Immature natural killer cell (primary cell): ENCODE data around the gene SGCG. TPM values are rescaled to one million over a fixed set of nuclear protein-coding genes. Genes with fewer than 3 reads are reported as not detected.
"Not testable (repeated sequence)": the region's sequence is repeated elsewhere in the genome, so short reads cannot be mapped to it uniquely, and the experiment has no call there.

ENCODE experiments used
- DNase-seq, 3 donors: peaks; one replicate each; pipeline ENCODE4 v3.0.0; 2022; ENCODE audit warnings: mixed read lengths in 1 of 3
- H3K27ac Mint-ChIP-seq, 6 donors: one replicate each; pipeline ENCODE4 v1.8.0; 2020; ENCODE audit warnings: mixed read lengths in 6 of 6, mild to moderate bottlenecking in 5 of 6, inconsistent platforms in 4 of 6, moderate library complexity in 3 of 6
- H3K27me3 Mint-ChIP-seq, 3 donors: one replicate each; pipeline ENCODE4 v1.8.0; 2020 to 2021; ENCODE audit warnings: low read depth in 3 of 3, mild to moderate bottlenecking in 3 of 3, mixed read lengths in 3 of 3, moderate library complexity in 3 of 3, inconsistent platforms in 1 of 3
- H3K36me3 Mint-ChIP-seq, 3 donors: one replicate each; pipeline ENCODE4 v1.8.0; 2020; ENCODE audit warnings: mixed read lengths in 3 of 3, inconsistent platforms in 2 of 3, mild to moderate bottlenecking in 2 of 3
- H3K4me1 Mint-ChIP-seq, 2 donors: one replicate each; pipeline ENCODE4 v1.8.0; 2020; ENCODE audit warnings: inconsistent platforms in 2 of 2, mild to moderate bottlenecking in 2 of 2, mixed read lengths in 2 of 2, moderate library complexity in 1 of 2
- H3K4me3 Mint-ChIP-seq, 5 donors: one replicate each; pipeline ENCODE4 v1.8.0; 2020; ENCODE audit warnings: mild to moderate bottlenecking in 5 of 5, mixed read lengths in 5 of 5, inconsistent platforms in 3 of 5, moderate library complexity in 3 of 5
- H3K9me3 Mint-ChIP-seq, 6 donors: one replicate each; pipeline ENCODE4 v1.8.0; 2020; ENCODE audit warnings: mild to moderate bottlenecking in 6 of 6, mixed read lengths in 6 of 6, inconsistent platforms in 4 of 6, moderate library complexity in 3 of 6
- polyA plus RNA-seq, 3 donors: library from polyadenylated mRNA; unstranded; fragments of 300-500 nt; fragmentation: Illumina TruSeq; gene quantifications; one replicate each; pipeline ENCODE4 v1.2.3, GENCODE V29; 2021

The SGCG gene, protein sequence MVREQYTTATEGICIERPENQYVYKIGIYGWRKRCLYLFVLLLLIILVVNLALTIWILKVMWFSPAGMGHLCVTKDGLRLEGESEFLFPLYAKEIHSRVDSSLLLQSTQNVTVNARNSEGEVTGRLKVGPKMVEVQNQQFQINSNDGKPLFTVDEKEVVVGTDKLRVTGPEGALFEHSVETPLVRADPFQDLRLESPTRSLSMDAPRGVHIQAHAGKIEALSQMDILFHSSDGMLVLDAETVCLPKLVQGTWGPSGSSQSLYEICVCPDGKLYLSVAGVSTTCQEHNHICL
- not detected for polyA plus RNA-seq

DNA sequence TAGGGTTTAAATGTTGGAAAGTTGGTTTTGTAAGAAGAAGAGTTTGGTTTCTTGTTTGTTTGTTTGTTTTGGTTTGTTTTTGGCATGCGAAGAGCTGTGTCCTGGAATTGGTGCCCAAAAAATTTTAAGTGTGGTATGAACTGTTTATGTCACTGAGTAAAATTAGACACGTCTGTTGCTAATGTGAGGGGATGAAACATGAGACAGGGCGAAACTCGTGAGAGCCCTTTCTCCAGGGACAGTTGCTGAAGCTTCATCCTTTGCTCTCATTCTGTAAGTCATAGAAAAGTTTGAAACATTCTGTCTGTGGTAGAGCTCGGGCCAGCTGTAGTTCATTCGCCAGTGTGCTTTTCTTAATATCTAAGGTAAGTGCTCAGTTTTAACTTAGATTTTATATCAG is at the start of gene SGCG:
Gene SGCG, plus strand, starts transcription at position 269 of the 400 bp plus-strand sequence. CDS start 22,716 bp downstream, outside the sequence.
- Mint-ChIP-seq H3K36me3 (no peaks in the 10 kb centered on the region), H3K4me3 (no peak within 1 kb of the TSS), H3K9me3 (peaks cover 0 to 9% (median 1%) of the 10 kb centered on the region in 6 donors), H3K27ac (no peak within 1 kb of the TSS), H3K27me3 (peaks cover 0 to 3% (median 3%) of the 10 kb centered on the region in 3 donors), H3K4me1 (no peaks in the 10 kb centered on the region)
- no peak for DNase-seq

DNA sequence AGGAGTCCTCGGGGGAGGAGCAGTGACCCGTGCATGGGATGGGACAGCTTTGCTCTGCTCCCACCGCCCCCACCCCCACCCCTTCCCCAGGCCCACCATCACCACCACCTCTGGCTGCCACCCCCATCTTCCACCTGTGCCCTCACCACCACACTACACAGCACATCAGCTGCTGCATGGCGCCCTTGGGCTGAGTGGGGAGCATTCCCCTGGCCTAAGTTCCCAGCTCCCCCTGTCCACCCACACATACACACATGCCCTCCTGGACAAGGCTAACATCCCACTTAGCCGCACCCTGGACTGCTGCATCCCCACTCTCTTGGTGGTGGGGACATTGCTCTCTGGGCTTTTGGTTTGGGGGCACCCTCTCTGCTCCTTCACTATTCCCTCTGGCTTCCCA is 46.2 kb upstream of the SGCG start:
- H3K4me3 Mint-ChIP-seq = no peak overlapping the region
- no peak overlapping the region for H3K27ac Mint-ChIP-seq
- peaks cover 0 to 7% (median 0%) of the 10 kb centered on the region in 3 donors for H3K27me3 Mint-ChIP-seq
- no peaks in the 10 kb centered on the region for H3K9me3 Mint-ChIP-seq
- DNase-seq = no peak
- H3K36me3 Mint-ChIP-seq = no peaks in the 10 kb centered on the region
- no peaks in the 10 kb centered on the region for H3K4me1 Mint-ChIP-seq

DNA sequence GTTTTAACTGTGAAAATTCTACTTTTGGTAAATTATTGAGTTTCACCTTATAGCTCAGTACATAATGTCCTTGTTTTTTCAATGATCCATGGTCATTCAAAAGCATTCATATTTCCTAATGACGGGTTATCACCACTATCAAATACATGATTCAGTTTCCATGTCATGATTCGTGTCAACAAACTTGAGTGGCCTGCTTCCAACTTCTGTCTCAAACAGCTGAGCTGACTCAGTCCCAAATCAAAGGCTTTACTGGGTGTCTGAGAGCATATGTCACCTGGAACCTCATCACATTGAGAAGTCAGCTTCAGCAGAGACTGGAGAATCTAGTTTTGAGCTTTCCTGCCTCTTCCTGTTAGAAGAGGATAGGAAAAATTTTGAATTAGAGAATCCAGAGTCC is 40.3 kb upstream of the SGCG start:
- Mint-ChIP-seq H3K27me3 (peaks cover 0 to 5% (median 0%) of the 10 kb centered on the region in 3 donors), H3K4me1 (no peaks in the 10 kb centered on the region), H3K4me3 (no peak overlapping the region), H3K36me3 (no peaks in the 10 kb centered on the region), H3K27ac (no peak overlapping the region), H3K9me3 (peaks cover 0 to 3% (median 0%) of the 10 kb centered on the region in 6 donors)
- no peak for DNase-seq

DNA sequence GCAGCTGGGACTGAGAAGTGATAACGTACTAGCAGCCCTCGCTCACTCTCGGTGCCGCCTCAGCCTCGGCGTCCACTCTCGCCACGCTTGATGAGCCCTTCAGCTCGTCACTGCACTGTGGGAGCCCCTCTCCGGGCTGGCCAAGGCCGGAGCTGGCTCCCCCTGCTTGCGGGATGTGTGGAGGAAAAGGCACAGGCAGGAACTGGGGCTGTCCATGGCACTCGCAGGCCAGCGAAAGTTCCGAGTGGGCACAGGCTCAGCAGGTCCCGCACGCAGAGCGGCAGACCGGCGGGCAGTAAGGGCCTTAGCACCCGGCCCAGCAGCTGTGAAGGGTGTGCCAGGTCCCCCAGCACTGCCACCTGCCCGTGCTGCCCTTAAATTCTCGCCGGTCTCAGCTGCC is 38.8 kb upstream of the SGCG start:
- Mint-ChIP-seq H3K27ac (no peak overlapping the region), H3K4me3 (no peak overlapping the region), H3K36me3 (no peaks in the 10 kb centered on the region), H3K27me3 (peaks cover 0 to 5% (median 0%) of the 10 kb centered on the region in 3 donors), H3K9me3 (peaks cover 0 to 3% (median 0%) of the 10 kb centered on the region in 6 donors), H3K4me1 (no peaks in the 10 kb centered on the region)
- DNase-seq = no peak

DNA sequence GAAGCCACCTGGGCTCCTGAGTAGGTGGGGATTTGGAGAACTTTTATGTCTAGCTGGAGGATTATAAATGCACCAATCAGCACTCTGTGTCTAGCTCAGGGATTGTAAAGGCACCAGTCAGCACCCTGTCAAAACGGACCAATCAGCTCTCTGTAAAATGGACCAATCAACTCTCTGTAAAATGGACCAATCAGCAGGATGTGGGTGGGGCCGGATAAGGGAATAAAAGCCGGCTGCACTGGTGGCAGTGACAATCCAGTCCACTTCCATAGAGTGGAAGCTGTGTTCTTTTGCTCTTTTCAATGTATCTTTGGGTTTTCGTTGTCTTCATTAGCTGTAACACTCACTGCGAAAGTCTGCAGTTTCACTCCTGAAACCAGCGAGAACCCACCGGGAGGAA is 38.2 kb upstream of the SGCG start:
- H3K4me3 Mint-ChIP-seq, H3K4me1 Mint-ChIP-seq, H3K36me3 Mint-ChIP-seq, H3K27me3 Mint-ChIP-seq, H3K27ac Mint-ChIP-seq, H3K9me3 Mint-ChIP-seq, DNase-seq: not testable (repeated sequence)

DNA sequence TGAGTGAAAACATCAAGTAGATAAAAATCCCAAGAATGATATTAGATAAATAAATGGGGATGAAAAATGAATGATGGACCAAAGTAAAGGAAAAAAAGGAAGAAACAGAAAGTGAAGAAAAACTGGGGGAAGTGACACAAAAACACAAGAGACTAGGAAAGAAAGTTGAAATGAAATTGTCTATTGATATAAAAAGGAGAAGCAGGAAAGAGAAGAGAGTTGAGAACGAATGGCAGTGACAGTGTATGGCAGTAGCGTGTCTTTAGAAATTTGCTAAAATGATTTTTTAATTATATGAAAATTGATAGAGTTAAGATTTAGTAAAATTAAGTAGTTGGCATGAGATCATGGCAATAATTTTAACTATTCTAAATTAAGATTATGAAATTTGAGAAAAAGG is 36.3 kb upstream of the SGCG start:
- Mint-ChIP-seq H3K36me3 (no peaks in the 10 kb centered on the region), H3K9me3 (peaks cover 0 to 3% (median 0%) of the 10 kb centered on the region in 6 donors), H3K4me1 (no peaks in the 10 kb centered on the region), H3K4me3 (no peak overlapping the region), H3K27ac (no peak overlapping the region), H3K27me3 (peaks cover 0 to 9% (median 0%) of the 10 kb centered on the region in 3 donors)
- DNase-seq = no peak

DNA sequence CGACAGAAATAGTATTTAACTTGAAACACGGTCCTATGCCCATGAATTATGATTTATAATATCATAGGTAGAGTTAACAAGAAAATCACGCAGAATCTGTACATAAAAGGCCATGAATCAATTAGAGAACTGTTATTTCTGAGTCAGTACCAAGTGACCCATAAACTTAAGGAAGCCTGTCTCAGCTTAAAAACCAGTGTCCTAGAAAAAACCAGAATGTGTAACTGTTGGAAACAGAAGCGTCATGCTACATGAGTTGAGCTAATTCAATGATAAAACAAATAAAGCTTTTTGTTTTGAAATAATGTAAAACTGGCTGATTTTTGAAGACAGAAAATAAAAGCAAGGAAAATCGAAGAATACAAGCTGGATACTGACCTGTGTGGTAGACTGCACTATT is 34.8 kb upstream of the SGCG start:
- H3K9me3 Mint-ChIP-seq = no peaks in the 10 kb centered on the region
- no peak overlapping the region for H3K27ac Mint-ChIP-seq
- DNase-seq = no peak
- no peaks in the 10 kb centered on the region for H3K4me1 Mint-ChIP-seq
- H3K36me3 Mint-ChIP-seq = no peaks in the 10 kb centered on the region
- H3K27me3 Mint-ChIP-seq = peaks cover 0 to 9% (median 0%) of the 10 kb centered on the region in 3 donors
- H3K4me3 Mint-ChIP-seq = no peak overlapping the region

DNA sequence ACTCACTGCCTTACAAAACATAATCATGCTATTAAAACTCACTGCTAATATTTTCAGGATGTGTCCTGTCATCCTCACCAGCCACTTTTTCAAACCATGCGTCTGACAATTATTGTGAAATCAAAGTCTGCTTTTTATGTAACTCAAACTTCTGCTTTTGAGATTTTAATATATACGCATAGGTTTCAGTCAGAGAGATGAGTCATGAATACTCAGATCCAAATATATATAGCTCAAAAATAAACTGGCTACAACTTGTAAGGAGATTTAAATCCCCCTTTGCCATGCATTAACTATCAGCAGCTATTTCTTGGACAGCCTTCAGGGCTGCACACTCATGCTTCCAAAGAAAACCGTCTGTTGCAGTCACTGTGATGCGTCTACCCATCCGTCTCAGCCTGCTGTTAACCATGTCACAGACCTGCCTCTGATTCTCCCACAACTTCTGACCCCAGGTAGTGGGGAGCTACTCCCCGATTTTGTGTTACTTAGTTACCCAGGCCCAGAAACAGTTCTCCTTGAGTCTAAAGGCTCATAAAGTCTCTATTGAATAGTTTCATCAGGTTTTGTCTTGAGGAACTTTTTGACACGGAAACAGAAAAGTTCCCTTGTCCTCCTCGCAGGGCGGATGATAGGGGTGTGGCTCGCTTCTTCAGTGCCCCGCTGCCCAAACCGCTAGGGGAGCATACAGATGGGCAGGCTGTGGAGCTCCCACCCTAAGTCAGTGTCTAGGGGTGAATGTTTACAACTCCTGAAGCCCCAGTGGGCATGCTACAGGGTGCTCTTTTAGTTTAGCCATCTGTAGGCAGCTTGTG is 33.8 kb upstream of the SGCG start:
- Mint-ChIP-seq H3K4me3 (no peak overlapping the region), H3K27me3 (peaks cover 0 to 9% (median 0%) of the 10 kb centered on the region in 3 donors), H3K36me3 (no peaks in the 10 kb centered on the region)

DNA sequence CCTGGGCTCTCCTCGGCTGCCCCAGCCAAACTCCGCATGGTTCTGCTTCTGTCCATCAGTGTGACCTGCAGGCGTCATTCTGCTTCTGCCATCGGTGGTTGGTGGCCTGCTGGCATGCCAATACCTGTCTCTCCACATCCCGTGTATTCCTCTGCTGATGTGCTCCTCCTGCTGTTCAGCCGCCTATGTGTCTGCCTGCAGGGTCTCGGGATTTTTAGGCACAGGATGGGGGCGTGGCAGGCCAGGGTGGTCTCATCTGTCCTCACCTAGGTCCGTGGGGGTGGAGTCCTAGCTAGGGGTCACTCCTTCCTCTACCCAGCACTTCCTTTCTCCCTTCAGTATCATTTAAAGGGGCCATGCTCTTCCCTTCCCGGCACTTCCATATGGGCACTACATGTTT is 33.0 kb upstream of the SGCG start:
- Mint-ChIP-seq H3K4me1 (no peaks in the 10 kb centered on the region), H3K27me3 (peaks cover 0 to 9% (median 1%) of the 10 kb centered on the region in 3 donors), H3K4me3 (no peak overlapping the region), H3K36me3 (no peaks in the 10 kb centered on the region), H3K9me3 (no peaks in the 10 kb centered on the region), H3K27ac (no peak overlapping the region)
- DNase-seq = no peak

More for the DNA sequence above, 33.8 kb upstream of the SGCG start:
- no peaks in the 10 kb centered on the region for H3K9me3 Mint-ChIP-seq
- H3K4me1 Mint-ChIP-seq = no peaks in the 10 kb centered on the region
- DNase-seq = no peak
- no peak overlapping the region for H3K27ac Mint-ChIP-seq

DNA sequence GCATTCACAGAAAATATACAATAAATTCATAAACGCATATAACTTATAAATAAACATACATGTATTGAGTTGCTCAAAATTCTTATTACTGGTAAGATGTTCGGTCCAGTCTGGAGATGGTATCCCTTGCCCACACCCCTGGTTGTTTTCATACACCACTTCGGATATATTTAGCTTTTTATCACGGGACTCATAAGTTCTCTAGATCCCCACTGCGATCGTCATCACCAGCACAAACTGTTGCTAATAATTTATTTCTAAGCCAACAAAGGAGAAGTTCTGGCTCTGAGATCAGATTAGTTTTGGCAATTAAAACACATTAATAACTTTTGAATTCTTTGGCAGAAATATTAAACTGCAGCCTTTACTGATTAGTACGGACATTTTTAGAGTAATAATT is 23.0 kb upstream of the SGCG start:
- Mint-ChIP-seq H3K27me3 (peaks cover 5 to 11% (median 8%) of the 10 kb centered on the region in 3 donors), H3K36me3 (no peaks in the 10 kb centered on the region), H3K4me1 (peaks cover 0 to 4% of the 10 kb centered on the region in 2 donors), H3K27ac (no peak overlapping the region), H3K9me3 (peaks cover 0 to 8% (median 0%) of the 10 kb centered on the region in 6 donors), H3K4me3 (no peak overlapping the region)
- no peak for DNase-seq

DNA sequence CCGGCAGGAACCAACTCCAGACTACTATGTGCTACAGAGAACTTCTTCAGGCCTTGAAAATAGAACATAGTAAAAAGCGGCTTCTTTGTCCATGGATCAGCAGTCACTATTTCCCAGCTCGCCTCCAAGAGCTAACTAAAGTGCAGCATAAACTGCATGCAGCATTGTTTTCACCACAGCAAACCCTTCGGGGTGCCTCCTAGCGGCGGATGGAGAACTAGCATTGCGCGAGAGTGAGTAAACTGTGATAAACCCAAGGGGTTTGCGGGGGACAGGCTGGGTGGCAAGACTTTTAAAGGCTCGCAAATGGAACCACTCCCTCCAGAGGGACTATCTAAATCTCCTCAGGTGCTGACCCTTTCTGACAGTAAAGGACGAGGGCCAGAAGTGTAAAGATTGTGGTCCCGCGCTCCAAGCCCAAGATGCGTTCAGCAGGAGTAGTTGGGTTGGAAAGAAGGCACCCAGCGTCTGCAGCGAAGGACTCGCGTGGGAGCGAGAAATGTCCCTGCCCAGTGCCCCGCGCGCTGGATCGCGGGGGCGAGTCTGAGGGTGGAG is 21.5 kb upstream of the SGCG start:
- H3K36me3 Mint-ChIP-seq = no peaks in the 10 kb centered on the region
- H3K4me3 Mint-ChIP-seq = no peak overlapping the region
- no peak for DNase-seq
- H3K9me3 Mint-ChIP-seq = peaks cover 0 to 3% (median 0%) of the 10 kb centered on the region in 6 donors
- peaks cover 0 to 4% of the 10 kb centered on the region in 2 donors for H3K4me1 Mint-ChIP-seq
- H3K27me3 Mint-ChIP-seq = peaks cover 3 to 9% (median 8%) of the 10 kb centered on the region in 3 donors
- H3K27ac Mint-ChIP-seq = no peak overlapping the region

DNA sequence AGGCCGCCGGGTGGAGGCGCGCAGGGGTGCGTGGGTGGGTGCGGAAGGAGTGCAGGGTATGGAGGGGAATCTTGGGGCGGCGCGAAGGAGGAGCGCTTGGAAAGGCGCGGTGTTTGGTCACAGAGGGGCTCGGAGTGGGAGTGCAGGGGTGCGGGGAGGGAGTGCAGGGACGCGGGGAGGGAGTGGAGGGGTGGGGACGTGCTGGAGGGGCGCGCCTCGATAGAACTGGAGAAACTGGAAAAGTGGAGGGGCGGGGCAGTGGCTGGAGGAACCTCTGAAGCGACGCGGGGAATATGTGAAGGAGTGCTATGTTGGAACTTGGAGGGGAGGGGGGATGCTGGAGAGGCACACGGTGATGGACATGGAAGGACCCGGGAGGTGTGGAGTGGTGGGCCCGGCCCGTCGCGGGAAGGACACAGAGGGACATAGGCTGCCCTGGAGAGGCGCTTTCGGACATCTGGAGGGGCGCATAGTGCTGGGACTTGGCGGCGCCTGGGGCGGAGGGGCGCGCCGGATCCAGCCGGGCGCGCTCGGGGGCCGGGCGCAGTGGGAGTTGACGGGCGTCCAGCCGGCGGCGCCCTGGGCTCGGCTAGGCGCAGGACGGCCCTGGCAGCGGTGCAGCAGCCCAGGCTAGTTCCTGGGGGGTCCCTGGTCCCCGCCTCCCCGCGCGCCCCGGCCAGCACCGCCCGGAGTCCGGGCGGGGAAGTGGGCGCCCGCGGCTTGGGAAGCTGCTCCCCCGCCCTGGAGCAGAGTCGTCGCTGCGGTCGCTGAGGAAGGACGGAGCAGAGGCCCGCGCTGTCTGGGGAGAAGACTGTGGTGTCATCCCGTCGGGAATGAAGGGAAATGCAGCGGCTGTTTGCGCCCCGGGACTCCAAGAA is 20.8 kb upstream of the SGCG start:
- no peaks in the 10 kb centered on the region for H3K36me3 Mint-ChIP-seq
- no peak for DNase-seq
- no peak overlapping the region for H3K27ac Mint-ChIP-seq
- peaks cover 0 to 2% (median 0%) of the 10 kb centered on the region in 6 donors for H3K9me3 Mint-ChIP-seq
- peaks cover 0 to 4% of the 10 kb centered on the region in 2 donors for H3K4me1 Mint-ChIP-seq
- peaks cover 3 to 9% (median 8%) of the 10 kb centered on the region in 3 donors for H3K27me3 Mint-ChIP-seq
- no peak overlapping the region for H3K4me3 Mint-ChIP-seq
